C4-2B (cell line): Measurements from ENCODE around the gene TNNC2.
"Not testable (repeated sequence)": the region's sequence is repeated elsewhere in the genome, so short reads cannot be mapped to it uniquely, and the experiment has no call there.

Experiments used
- H3K27ac ChIP-seq: fragments of 450-650 bp; 2 replicates; pipeline ENCODE4 v1.5.1; 2017
- ZFX ChIP-seq: fragments of 450-650 bp; IDR thresholded peaks from 2 replicates; pipeline ENCODE4 v1.6.1; 2017
- TF ChIP-seq, protein P1 (sequence below): fragments of 450-650 bp; conservative IDR thresholded peaks from 2 replicates; pipeline ENCODE4 v1.5.1; 2017; ENCODE audit warnings: mild to moderate bottlenecking

The TNNC2 gene

GRCh38 chr20:45827030-45827652 is at the start of gene TNNC2:
Gene TNNC2, minus strand, starts transcription at chr20:45827312. Its CDS starts 64 bp downstream, at chr20:45827248.
- H3K27ac ChIP-seq = no peak within 1 kb of the TSS
- TF ChIP-seq ZFX = no peak
- TF ChIP-seq, protein P1, sequence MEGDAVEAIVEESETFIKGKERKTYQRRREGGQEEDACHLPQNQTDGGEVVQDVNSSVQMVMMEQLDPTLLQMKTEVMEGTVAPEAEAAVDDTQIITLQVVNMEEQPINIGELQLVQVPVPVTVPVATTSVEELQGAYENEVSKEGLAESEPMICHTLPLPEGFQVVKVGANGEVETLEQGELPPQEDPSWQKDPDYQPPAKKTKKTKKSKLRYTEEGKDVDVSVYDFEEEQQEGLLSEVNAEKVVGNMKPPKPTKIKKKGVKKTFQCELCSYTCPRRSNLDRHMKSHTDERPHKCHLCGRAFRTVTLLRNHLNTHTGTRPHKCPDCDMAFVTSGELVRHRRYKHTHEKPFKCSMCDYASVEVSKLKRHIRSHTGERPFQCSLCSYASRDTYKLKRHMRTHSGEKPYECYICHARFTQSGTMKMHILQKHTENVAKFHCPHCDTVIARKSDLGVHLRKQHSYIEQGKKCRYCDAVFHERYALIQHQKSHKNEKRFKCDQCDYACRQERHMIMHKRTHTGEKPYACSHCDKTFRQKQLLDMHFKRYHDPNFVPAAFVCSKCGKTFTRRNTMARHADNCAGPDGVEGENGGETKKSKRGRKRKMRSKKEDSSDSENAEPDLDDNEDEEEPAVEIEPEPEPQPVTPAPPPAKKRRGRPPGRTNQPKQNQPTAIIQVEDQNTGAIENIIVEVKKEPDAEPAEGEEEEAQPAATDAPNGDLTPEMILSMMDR = no peak

GRCh38 chr20:45874576-45874975 is 47.5 kb upstream of the TNNC2 start:
- TF ChIP-seq, protein P1 = no peak
- no peak for TF ChIP-seq ZFX
- H3K27ac ChIP-seq = no peak overlapping the region

DNA sequence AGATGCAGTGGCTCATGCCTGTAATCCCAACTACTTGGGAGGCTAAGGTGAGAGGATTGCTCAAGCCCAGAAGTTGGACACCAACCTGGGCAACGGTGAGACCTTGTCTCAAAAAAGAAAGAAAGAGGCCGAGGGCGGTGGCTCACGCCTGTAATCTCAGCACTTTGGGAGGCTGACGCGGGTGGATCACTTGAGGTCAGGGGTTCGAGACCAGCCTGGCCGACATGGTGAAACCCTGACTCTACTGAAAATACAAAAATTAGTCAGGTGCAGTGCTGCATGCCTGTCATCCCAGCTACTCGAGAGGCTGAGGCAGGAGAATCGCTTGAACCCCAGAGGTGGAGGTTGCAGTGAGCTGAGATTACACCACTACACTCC is 47.0 kb upstream of the TNNC2 start:
- not testable (repeated sequence) for H3K27ac ChIP-seq

GRCh38 chr20:45873409-45874103 is 46.4 kb upstream of the TNNC2 start:
- H3K27ac ChIP-seq = no peak overlapping the region
- TF ChIP-seq, protein P1 = no peak
- no peak for TF ChIP-seq ZFX

DNA sequence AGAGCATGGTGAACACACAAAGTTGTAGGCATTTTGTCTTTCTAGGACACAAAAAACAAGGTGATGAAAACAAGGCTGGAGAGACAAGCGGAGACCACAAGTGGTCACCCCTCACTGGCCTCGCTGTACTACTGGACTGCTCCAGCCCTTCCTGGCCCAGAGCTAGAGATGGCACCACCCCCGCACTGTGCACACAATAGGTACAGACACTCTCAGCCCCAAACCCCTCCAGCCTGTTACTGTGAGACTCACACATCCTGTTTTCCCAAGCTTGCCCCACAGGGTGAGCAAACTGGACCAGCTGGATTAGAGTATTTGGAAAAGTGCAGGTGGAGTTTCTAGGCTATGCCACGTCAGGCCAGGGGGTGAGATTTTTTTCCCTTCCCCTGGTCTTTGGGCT is 45.5 kb upstream of the TNNC2 start:
- no peak overlapping the region; the same call in 1 of the 2 replicates for H3K27ac ChIP-seq
- TF ChIP-seq ZFX = no peak
- TF ChIP-seq, protein P1 = no peak

DNA sequence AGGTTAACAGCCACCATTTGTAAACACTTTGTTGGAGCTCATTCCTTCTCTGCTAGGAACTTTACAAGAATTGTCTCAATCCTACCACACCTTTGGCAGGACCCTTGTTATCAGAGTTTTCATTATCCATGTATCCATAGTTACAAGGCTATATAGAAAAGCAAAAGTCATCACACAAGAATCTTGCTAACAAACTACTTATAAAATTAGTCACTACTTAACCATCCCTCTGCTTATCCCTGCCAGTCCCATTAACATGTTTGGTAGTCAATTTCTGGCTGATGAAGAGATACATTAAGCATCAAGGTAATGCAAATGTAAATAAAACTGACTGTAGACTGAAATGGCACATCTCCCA is 40.7 kb upstream of the TNNC2 start:
- no peak for TF ChIP-seq ZFX
- H3K27ac ChIP-seq = no peak overlapping the region

GRCh38 chr20:45867136-45867818 is 40.2 kb upstream of the TNNC2 start:
- H3K27ac ChIP-seq = no peak overlapping the region
- TF ChIP-seq ZFX = no peak
- TF ChIP-seq, protein P1 = no peak

DNA sequence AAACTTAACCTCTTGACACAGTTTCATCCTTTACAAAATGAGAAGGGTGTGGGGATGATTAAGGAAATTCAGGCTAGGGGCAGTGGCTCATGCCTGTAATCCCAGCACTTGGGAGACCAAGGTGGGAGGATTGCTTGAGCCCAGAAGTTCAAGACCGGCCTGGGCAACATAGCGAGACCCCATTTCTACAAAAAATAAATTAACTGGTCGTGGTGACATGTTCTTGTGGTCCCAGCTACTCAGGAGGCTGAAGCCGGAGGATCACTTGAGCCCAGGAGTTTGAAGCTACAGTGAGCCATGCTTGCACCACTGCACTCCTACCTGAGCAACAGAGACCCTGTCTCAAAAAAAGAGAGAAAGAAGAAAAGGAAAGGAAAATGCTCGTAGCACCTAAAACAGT is 39.3 kb upstream of the TNNC2 start:
- no peak overlapping the region for H3K27ac ChIP-seq
- TF ChIP-seq, protein P1 = no peak
- TF ChIP-seq ZFX = no peak
